Right lobe of liver (tissue), 4 donors: Measurements from ENCODE around the gene FOXP3.

Experiments
- POLR2A ChIP-seq: fragments of 450-650 bp; IDR thresholded peaks from one replicate; pipeline ENCODE4 v1.6.1; 2017; ENCODE audit warnings: antibody characterized with exemption, mild to moderate bottlenecking
- TF ChIP-seq, protein P1 (sequence below), 4 donors: fragments of 200-600 bp in 3 of 4; fragments of 450-650 bp in 1 of 4; IDR thresholded peaks; one replicate each; pipeline versions ENCODE4 v1.5.1 to v1.8.0; 2016 to 2022; ENCODE audit warnings: antibody characterized with exemption in 4 of 4, mild to moderate bottlenecking in 2 of 4
- donor health status: DM: no; HTN: no; CAD: no.
- donor health status: DM: no; HTN: no; CAD: no.
- donor health status: DM: no; HTN: yes; CAD: no.

- TF ChIP-seq, protein P1, sequence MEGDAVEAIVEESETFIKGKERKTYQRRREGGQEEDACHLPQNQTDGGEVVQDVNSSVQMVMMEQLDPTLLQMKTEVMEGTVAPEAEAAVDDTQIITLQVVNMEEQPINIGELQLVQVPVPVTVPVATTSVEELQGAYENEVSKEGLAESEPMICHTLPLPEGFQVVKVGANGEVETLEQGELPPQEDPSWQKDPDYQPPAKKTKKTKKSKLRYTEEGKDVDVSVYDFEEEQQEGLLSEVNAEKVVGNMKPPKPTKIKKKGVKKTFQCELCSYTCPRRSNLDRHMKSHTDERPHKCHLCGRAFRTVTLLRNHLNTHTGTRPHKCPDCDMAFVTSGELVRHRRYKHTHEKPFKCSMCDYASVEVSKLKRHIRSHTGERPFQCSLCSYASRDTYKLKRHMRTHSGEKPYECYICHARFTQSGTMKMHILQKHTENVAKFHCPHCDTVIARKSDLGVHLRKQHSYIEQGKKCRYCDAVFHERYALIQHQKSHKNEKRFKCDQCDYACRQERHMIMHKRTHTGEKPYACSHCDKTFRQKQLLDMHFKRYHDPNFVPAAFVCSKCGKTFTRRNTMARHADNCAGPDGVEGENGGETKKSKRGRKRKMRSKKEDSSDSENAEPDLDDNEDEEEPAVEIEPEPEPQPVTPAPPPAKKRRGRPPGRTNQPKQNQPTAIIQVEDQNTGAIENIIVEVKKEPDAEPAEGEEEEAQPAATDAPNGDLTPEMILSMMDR (IDR thresholded peaks at IDR 0.05) = no peak
- no peak for TF ChIP-seq POLR2A
Measured at GRCh38 chrX:49257074-49257790, 7.3 kb downstream of the FOXP3 start.
